Stimulated activated naive B cell treated with anti-CD40 and anti-IgM and Interleukin-4, amounts not matched to agents 10 μg/mL and 1 μg/mL and 100 μg/mL, for 72 hours (primary cell): Measurements from ENCODE around the gene YWHAQ.
"Not testable (repeated sequence)": the region's sequence is repeated elsewhere in the genome, so short reads cannot be mapped to it uniquely, and the experiment has no call there.

Experiments used
- ATAC-seq, 2 donors: fragments of 150-1000 bp; cut with Tn5 transposase; replicated peaks; 2 replicates each; pipeline ENCODE4 v1.10.0; 2021; ENCODE audit warnings: moderate library complexity in 1 of 2
- DNase-seq: peaks from one replicate; pipeline ENCODE4 v3.0.0; 2021
- H3K27ac Mint-ChIP-seq: one replicate; pipeline ENCODE4 v1.8.0; 2022; ENCODE audit warnings: mild to moderate bottlenecking, mixed read lengths
- H3K27me3 Mint-ChIP-seq, 2 donors: one replicate each; pipeline ENCODE4 v1.8.0; 2022; ENCODE audit warnings: mixed read lengths in 2 of 2
- H3K36me3 Mint-ChIP-seq, 2 donors: one replicate each; pipeline ENCODE4 v1.8.0; 2022; ENCODE audit warnings: mixed read lengths in 2 of 2, mild to moderate bottlenecking in 1 of 2
- H3K4me1 Mint-ChIP-seq, 2 donors: one replicate each; pipeline ENCODE4 v1.8.0; 2022; ENCODE audit warnings: mixed read lengths in 2 of 2, mild to moderate bottlenecking in 1 of 2
- H3K4me3 Mint-ChIP-seq, 2 donors: one replicate each; pipeline ENCODE4 v1.8.0; 2022; ENCODE audit warnings: mild to moderate bottlenecking in 2 of 2, mixed read lengths in 2 of 2, moderate library complexity in 1 of 2
- H3K9me3 Mint-ChIP-seq, 2 donors: one replicate each; pipeline ENCODE4 v1.8.0; 2022; ENCODE audit warnings: mixed read lengths in 2 of 2, mild to moderate bottlenecking in 1 of 2

YWHAQ gene

DNA sequence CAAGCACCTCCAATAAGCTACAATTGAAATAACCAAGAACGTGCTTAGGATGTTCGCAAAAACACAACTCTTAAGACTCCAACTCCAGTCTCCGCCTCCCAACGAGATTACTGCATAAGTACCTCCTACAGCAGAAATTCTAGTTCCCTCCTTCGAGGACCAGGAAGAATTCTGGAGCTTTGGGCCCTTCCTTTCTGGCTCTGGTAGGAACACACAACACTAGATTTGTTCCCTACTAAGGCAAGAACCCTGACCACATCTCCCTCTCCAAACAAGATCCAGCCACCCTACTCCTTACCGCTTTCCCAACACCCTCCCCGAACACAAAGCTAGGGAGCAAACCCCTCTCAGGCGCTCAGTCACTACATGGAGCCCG lies 75.9 kb downstream of the YWHAQ start:
- DNase-seq (no peak), ATAC-seq (no peak)
- Mint-ChIP-seq H3K9me3 (no peaks in the 10 kb centered on the region), H3K4me3 (peak overlapping the region; percentile 96 to 98), H3K27me3 (no peaks in the 10 kb centered on the region), H3K36me3 (peaks cover 3 to 6% of the 10 kb centered on the region in 2 donors), H3K4me1 (peaks cover 29 to 57% of the 10 kb centered on the region in 2 donors), H3K27ac (peak overlapping the region; percentile 99)

DNA sequence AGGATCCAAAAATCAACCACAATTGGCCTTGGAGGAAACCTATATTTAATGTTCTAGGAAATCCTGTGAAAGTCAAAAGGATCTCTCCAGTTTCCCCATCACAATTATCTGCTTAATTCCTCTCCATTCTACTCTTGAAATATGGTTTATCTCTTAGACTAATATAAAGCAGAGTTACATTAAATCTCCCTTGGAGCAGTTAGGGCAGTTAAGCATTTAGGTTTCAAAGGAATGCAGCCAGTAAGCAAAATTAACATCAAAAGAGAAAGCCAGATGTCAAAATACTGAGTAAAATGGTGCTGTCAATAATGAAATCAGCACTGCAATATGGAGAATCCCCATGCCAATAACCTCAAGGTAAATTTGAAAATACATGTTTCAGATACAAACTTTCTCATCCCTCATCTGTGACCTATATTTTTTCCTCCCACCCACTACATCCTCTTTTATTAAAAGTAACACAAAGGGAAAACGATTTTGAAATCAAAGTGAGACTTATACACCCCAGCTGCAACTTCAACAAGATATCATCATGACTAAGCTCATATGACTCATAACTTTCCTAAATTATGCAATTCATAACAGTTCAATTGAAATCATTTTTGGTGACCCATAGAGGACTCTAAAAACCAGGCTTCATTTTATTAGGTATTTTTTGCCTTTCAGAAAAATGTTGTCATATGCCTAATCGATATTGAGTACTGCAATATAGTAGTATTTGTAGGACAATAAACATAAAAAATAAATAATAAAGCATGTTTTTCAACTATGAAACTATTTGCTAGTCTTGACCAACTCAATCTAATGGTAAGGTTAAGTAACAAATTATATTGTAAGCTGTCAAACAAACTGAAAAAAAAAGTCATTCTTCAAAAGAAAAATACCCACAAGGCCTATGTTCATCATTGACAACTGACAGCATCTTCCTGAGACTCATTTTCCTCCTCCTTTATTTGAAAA lies 78.3 kb downstream of the YWHAQ start:
- H3K9me3 Mint-ChIP-seq: no peaks in the 10 kb centered on the region
- ATAC-seq: peak; percentile 4 to 11
- peak overlapping the region; percentile 14 to 29 for H3K4me3 Mint-ChIP-seq

DNA sequence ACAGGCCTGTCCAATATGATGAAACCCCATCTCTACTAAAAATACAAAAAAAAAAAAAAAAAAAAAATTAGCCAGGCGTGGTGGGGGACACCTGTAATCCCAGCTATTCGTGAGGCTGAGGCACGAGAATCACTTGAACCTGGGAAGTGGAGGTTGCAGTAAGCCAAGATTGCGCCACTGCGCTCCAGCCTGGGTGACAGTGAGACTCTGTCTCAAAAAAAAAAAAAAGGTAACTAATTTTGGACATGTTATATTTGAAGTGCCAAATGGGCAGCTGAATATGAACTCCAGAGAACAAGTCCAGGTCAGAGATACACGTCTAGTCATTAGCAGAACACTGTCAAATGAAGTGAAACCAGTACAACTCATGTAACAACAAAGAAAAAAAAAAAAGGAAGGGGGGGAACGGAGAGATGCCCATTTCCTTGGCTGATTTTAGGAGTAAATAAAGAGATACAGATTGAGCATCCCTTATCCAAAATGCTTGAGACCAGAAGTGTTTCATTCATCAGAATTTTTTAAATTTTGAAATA lies 79.9 kb downstream of the YWHAQ start:
- not testable (repeated sequence) for H3K9me3 Mint-ChIP-seq, DNase-seq, H3K27me3 Mint-ChIP-seq, H3K27ac Mint-ChIP-seq, H3K36me3 Mint-ChIP-seq
- peak overlapping the region; percentile 31 to 40 for H3K4me3 Mint-ChIP-seq
- ATAC-seq: peak in 1 of 2 donors; percentile 20
- peaks cover 49 to 83% of the 10 kb centered on the region in 2 donors for H3K4me1 Mint-ChIP-seq

More for the DNA sequence above, 78.3 kb downstream of the YWHAQ start:
- peak overlapping the region; percentile 77 for H3K27ac Mint-ChIP-seq
- peaks cover under 1 to 3% of the 10 kb centered on the region in 2 donors for H3K36me3 Mint-ChIP-seq
- H3K27me3 Mint-ChIP-seq: no peaks in the 10 kb centered on the region
- no peak for DNase-seq
- peaks cover 40 to 70% of the 10 kb centered on the region in 2 donors for H3K4me1 Mint-ChIP-seq

DNA sequence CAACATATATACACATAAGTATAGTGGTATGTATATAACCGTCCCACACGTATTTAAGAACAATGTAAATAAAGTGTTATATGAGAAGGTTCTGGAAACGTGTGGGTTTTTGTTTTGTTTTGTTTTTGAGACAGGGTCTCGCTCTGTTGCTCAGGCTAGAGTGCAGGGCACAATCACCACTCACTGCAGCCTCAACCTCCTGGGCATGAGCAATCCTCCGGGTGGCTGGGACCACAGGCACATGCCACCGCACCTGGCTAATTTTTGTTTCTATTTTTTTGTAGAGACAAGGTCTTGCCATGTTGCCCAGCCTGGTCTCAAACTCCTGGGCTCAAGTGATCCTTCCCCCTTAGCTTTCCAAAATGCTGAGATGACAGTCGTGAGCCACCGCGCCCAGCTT lies 81.4 kb downstream of the YWHAQ start:
- Mint-ChIP-seq H3K27me3 (no peaks in the 10 kb centered on the region), H3K9me3 (no peaks in the 10 kb centered on the region), H3K4me1 (peaks cover 53 to 90% of the 10 kb centered on the region in 2 donors), H3K36me3 (peaks cover 0 to 1% of the 10 kb centered on the region in 2 donors), H3K27ac (peak overlapping the region; percentile 28), H3K4me3 (peak overlapping the region in 1 of 2 donors; percentile 13)
- DNase-seq: no peak
- no peak for ATAC-seq

DNA sequence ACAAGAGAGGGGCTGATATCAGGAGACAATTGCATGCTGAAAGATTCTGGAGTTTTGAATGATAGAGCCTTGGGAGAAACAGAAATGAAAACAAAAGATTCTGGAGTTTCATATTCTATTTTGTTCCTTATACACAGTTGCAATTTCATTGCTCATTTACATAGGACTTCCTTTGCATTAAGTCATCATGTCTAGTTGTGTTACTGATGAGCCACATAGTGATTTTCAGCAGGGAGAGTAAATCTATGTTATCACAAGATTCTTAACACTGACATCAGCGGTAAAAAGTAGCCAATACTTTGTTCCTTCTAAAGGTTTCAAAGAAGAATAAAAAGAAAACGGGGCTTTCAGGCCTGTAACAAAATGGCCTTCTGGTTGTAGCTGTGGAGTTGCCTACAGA lies 82.3 kb downstream of the YWHAQ start:
- Mint-ChIP-seq H3K27me3 (no peaks in the 10 kb centered on the region), H3K4me1 (peaks cover 57 to 90% of the 10 kb centered on the region in 2 donors), H3K9me3 (no peaks in the 10 kb centered on the region), H3K27ac (peak overlapping the region; percentile 72), H3K36me3 (peaks cover 0 to 1% of the 10 kb centered on the region in 2 donors), H3K4me3 (peak overlapping the region; percentile 80 to 85)
- DNase-seq (no peak), ATAC-seq (peak; percentile 46 to 57)

DNA sequence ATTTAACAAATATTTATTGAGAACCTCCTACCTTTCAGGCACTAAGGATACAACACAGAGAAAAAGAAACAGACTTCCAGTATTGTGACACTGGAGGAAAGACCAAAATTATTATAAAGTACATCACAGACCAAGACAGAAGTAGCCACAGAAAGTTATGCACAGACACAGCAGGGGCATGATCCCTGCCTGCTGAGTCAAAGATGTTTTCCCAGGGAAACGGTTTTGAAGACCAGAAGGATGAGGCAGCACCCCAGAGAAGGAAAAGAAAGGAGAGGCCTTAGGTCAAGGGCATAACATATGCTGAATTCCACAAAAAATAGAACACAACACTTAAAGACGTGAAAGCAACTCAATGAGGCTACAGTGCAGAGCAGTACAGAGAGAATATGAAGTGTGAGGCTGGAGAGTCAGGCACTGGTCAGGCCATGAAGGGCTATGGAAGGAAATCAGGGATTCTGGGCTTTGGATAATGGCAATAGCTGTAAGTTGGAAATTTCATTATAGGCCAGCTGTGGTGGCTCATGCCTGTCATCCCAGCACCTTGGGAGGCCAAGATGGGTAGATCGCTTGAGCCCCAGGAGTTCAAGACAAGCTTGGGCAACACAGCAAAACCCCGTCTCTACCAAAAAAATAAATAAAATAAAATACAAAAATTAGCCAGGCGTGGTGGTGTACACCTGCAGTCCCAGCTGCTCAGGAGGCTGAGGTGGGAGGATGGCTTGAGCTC lies 83.4 kb downstream of the YWHAQ start:
- Mint-ChIP-seq H3K36me3 (peaks cover 0 to 1% of the 10 kb centered on the region in 2 donors), H3K4me3 (peak overlapping the region; percentile 80 to 85), H3K4me1 (peaks cover 56 to 86% of the 10 kb centered on the region in 2 donors), H3K27ac (peak overlapping the region; percentile 72), H3K27me3 (no peaks in the 10 kb centered on the region), H3K9me3 (no peaks in the 10 kb centered on the region)
- DNase-seq: no peak
- no peak for ATAC-seq

DNA sequence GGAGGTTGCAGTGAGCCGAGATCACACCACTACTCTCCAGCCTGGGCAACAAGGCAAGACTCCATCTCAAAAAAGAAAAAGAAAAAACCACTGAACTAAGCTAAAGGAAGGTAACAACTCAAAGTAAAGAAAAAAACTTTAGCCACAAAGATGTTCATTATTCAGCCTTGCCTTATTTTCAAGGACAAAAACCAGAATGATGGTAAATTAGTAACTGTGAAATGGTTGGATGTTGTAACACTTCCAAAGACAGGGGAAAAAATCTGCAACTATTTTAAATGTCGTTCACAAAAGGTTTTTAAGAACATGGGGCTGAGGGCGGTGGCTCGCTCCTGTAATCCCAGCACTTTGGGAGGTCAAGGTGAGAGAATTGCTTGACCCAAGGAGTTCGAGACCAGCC lies 85.3 kb downstream of the YWHAQ start:
- peaks cover 0 to 3% of the 10 kb centered on the region in 2 donors for H3K36me3 Mint-ChIP-seq
- H3K27ac Mint-ChIP-seq: peak overlapping the region; percentile 47
- no peaks in the 10 kb centered on the region for H3K9me3 Mint-ChIP-seq
- no peak overlapping the region for H3K4me3 Mint-ChIP-seq
- peaks cover 53 to 83% of the 10 kb centered on the region in 2 donors for H3K4me1 Mint-ChIP-seq
- no peak for ATAC-seq
- DNase-seq: no peak
- no peaks in the 10 kb centered on the region for H3K27me3 Mint-ChIP-seq

DNA sequence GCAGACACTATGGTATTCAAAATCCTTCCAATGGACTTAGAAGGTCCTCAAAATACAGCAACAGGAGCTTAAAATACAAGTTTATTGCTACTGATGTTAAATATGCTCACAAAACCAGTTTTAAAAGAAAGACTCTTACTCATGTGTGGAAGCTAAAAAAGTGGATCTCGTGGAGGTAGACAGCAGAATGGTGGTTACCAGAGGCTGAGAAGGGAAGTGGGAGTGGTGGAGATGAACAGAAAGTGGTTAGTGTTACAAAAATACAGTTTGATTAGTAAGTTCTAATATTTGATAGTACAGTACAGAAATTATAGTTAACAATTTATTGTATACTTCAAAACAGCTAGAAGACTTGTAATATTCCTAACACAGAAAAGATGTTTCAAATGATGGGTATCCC lies 87.2 kb downstream of the YWHAQ start:
- Mint-ChIP-seq H3K4me1 (peaks cover 48 to 84% of the 10 kb centered on the region in 2 donors), H3K9me3 (no peaks in the 10 kb centered on the region), H3K36me3 (peaks cover 4 to 6% of the 10 kb centered on the region in 2 donors), H3K4me3 (peak overlapping the region; percentile 44 to 54), H3K27me3 (no peaks in the 10 kb centered on the region), H3K27ac (peak overlapping the region; percentile 79)
- DNase-seq: no peak
- peak; percentile 45 to 50 for ATAC-seq

DNA sequence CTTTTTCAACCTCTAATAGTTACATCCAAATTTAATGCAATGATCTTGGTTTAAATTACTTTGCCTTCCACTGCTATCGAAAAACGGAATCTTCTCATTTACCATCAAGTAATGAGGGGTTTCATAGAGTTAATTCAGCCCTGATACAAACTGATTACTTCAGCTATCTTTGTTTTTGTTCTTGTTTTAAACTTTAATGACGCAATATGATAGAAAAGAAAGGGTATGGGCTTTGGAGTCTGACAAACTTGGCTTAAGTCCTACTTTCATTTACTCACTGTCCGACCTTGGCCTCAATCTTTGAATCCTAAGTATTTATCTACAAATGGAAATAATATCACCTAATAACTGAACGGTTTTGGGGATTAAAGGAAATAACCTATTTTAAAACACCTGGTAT lies 91.3 kb downstream of the YWHAQ start:
- peaks cover 33 to 81% of the 10 kb centered on the region in 2 donors for H3K4me1 Mint-ChIP-seq
- peak overlapping the region; percentile 50 to 67 for H3K4me3 Mint-ChIP-seq
- peaks cover 7 to 12% of the 10 kb centered on the region in 2 donors for H3K36me3 Mint-ChIP-seq
- no peaks in the 10 kb centered on the region for H3K27me3 Mint-ChIP-seq
- DNase-seq (no peak), ATAC-seq (peak in 1 of 2 donors; percentile 38)
- peak overlapping the region; percentile 67 for H3K27ac Mint-ChIP-seq
- H3K9me3 Mint-ChIP-seq: no peaks in the 10 kb centered on the region

DNA sequence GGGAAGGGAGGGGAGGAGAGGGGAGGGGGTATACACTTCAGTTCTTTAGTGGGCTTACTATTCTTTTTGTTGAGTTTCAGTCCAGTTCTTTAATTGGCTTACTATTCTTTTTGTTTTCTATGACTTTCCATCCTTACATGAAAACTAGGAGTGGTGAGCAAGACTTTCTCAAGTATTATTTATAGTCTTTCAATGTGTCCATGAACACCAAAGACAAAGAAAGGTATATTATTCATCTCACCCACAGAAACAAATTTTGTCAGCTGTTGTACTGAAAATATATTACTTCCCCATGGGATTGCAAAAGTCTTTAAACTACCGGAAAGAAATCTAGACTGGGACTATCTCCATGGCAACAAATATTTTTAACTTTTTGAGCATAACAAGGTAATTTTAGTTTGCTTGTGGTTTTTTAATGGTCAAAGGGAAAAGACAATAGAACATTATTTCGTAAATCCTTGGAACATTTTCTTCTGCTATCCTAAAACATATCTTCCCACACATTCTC lies 92.7 kb downstream of the YWHAQ start:
- no peak for DNase-seq
- peak overlapping the region; percentile 42 for H3K27ac Mint-ChIP-seq
- peak overlapping the region in 1 of 2 donors; percentile 37 for H3K4me3 Mint-ChIP-seq
- peaks cover 11 to 18% of the 10 kb centered on the region in 2 donors for H3K36me3 Mint-ChIP-seq
- no peaks in the 10 kb centered on the region for H3K9me3 Mint-ChIP-seq
- peaks cover 23 to 74% of the 10 kb centered on the region in 2 donors for H3K4me1 Mint-ChIP-seq
- no peaks in the 10 kb centered on the region for H3K27me3 Mint-ChIP-seq
- no peak for ATAC-seq

DNA sequence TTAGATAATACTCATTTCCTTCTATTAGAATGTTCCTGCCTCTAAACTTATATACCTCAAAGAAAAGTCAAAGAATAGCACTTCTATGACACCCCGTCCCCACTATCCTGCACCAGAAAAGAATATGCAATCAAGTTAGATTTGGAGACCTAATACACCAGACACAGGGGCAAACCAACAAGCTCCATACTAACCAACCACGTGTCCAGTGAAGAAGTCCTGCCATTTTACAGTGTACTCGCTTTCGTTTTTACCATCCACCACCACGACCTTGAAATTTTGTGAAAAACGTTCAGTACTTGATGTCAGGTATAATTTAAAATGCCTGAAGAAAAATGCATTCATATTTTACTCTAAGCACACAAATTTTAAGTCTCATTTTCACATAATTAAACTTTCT lies 94.3 kb downstream of the YWHAQ start:
- Mint-ChIP-seq H3K9me3 (no peaks in the 10 kb centered on the region), H3K4me3 (peak overlapping the region in 1 of 2 donors; percentile 8), H3K4me1 (peaks cover 22 to 68% of the 10 kb centered on the region in 2 donors), H3K27ac (no peak overlapping the region), H3K27me3 (no peaks in the 10 kb centered on the region), H3K36me3 (peaks cover 10 to 18% of the 10 kb centered on the region in 2 donors)
- no peak for DNase-seq
- ATAC-seq: no peak

DNA sequence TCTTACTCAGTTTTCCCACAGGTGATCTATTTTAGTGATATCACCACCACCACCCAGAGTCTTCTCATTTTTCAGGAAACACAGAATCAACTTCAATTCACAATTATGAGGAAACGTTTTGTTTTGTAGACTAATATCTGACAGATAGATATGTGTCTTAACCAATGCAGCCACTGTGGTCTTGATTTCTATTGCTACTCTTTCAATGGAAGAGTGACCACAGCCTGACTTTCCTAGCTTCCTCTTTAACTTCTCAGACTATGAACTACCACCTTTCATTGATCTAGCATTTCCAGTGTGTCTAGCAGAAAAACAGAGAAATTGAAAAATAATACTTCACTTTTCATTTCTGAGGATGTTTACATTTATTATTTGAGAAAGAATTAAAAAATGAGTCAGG lies 95.6 kb downstream of the YWHAQ start:
- ATAC-seq: peak; percentile 93 to 94
- Mint-ChIP-seq H3K27ac (no peak overlapping the region), H3K36me3 (peaks cover 10 to 18% of the 10 kb centered on the region in 2 donors)

More for the DNA sequence above, 95.6 kb downstream of the YWHAQ start:
- no peaks in the 10 kb centered on the region for H3K27me3 Mint-ChIP-seq
- H3K4me3 Mint-ChIP-seq: no peak overlapping the region
- H3K9me3 Mint-ChIP-seq: no peaks in the 10 kb centered on the region
- peaks cover 18 to 56% of the 10 kb centered on the region in 2 donors for H3K4me1 Mint-ChIP-seq
- no peak for DNase-seq
